ENCODE measurements around the gene AJM1.
"Not testable (repeated sequence)": the region's sequence is repeated elsewhere in the genome, so short reads cannot be mapped to it uniquely, and the experiment has no call there.

Gene AJM1

GRCh38 chr9:136831720-136832104 is 10.6 kb upstream of the AJM1 start:
- DNase-seq, result no peak

- DNase-seq, result no peak
Observed at GRCh38 chr9:136832581-136832980, 9.7 kb upstream of the AJM1 start.

GRCh38 chr9:136833381-136834048 is 8.8 kb upstream of the AJM1 start:
- not testable (repeated sequence) for DNase-seq

DNA sequence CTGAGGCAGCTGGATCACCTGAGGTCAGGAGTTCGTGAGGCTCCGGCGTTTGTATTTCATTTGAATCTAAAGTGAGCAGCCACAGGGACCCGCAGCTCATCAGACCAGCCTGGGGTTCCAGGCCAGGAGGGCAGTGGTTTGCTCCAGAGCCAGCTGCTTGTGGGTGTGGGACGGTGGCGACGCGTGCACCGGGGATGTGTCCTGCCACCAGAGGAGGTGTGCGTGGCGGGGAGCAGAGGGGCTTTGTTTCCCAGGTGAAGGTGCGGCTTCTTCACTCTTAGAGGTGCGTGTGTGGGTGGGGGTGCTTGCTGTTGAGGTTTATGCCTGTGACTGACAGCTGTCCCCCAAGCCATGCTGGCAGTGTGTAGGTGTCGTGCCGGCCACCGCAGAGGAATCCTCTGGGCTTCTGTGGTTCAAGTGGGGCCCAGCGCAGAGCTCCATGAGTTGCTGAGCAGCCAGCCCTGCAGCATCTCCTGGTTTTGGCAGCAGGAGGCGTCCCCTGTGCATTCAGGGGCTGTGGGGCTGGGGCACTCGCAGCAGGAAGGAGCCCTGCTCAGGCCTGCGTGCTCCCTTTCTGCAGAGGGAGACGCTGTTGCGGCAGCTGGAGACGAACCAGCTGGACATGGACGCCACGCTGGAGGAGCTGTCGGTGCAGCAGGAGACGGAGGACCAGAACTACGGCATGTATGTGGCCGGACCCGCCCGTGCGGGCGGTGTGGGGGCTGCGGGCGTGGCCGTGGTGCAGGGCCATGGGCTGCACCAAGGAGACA is 6.9 kb upstream of the AJM1 start:
- no peak for DNase-seq

DNA sequence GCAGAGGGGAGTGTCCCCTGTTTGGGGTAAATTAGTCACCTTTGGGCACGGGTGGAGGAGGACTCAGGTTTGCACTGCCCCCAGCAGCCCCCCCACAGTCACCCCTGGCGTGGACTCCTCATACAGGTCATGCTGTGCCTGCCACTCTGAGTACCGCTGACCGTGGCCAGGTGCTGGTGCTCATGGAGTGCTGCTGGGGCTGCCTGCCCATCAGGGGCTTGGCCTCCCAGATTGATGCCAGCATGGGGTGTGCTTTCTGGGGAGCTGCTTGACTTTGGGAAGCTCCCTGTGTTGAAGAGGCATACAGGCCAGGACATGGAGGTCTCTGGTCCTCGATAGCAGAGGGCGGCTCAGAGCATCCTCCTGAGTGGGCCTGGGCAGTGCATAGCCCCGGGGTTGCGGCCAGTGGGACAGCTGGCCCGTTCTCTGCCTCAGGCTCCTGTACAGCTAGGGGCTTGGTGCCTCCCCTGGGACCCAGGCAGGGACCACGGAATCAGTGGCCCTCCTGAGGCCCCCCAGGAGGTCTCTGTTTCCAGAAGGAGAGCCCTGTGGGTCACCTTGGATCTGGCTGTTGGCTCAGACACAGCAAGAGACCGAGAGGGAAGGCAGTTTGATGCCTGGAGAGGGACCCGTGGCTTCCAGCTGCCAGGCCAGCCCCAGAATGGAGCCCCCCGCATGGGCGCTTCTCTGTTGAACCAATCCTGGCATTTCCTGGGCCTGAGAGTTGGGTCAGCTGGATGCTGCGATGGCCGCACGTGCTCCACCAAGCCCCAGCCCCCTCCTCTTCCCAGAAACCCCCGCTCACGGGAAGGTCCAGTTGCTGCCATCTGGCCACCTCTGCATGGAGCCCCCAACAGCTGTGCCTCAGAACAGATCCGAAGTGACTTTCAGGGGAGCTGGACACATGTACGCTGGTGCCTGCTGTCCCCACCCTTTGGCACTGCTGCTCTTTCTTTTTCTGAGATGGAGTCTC is 6.1 kb upstream of the AJM1 start:
- no peak for DNase-seq

GRCh38 chr9:136837146-136837855 is 5.0 kb upstream of the AJM1 start:
- no peak for DNase-seq

- not testable (repeated sequence) for DNase-seq
Observed at GRCh38 chr9:136837856-136838277, 4.4 kb upstream of the AJM1 start.

GRCh38 chr9:136838314-136839228 is 3.7 kb upstream of the AJM1 start:
- DNase-seq, result no peak

- no peak for DNase-seq
Observed at GRCh38 chr9:136839229-136840139, 2.8 kb upstream of the AJM1 start.

- no peak for DNase-seq
Observed at GRCh38 chr9:136840140-136840876, 2.0 kb upstream of the AJM1 start.

GRCh38 chr9:136840877-136841645 is 1.2 kb upstream of the AJM1 start:
- DNase-seq, result no peak

GRCh38 chr9:136841646-136842379 is 465 bp upstream of the AJM1 start:
- not testable (repeated sequence) for DNase-seq

GRCh38 chr9:136843159-136843800 is 1.0 kb downstream of the AJM1 start:
- DNase-seq, result peak in 1 of 6 experiments; percentile 15

DNA sequence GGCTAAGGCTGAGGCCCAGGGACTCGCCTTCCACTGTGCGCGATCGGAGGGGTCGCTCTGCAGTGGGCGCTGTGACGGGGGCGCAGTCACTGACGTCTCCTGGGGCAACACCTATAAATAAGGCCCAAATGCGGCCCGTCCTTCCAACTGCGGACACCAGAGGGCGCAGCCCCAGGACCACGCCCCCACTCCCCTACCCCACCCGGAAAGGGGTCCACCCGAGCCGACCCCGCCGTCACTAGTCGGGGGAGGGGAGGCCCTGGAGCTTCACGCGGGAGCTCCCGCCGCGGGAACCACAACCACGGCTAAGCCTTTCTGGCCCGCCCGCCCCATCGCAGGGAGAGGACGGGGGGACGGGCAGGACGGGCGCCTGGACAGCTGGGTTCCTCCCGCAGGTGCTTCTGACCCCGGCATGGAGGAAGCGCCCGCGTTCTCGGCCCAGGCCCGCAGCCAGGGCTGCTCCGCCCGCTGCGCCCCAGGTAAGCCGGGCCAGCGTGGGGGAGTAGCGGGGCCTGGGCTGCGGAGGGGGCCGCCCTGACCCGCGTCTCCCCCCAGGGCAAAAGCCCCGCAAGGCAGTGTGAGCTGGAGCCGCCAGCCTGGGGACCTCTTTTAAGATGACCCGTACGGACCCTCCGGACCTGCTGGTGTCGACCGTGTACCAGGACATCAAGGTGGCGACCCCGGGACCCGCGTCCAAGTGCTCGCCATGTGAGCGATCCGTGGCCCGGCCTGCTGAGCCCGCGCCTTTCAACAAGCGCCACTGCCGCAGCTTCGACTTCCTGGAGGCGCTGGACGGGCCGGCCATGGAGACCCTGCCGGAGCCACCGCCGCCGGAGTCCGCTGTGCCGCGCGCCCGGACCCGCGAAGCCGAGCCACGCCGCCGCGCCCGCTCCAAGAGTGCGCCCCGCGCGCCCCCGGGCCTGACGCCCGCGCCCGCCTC is 1.8 kb downstream of the AJM1 start:
- DNase-seq, result peak; percentile 20 to 62 (median 46)

DNA sequence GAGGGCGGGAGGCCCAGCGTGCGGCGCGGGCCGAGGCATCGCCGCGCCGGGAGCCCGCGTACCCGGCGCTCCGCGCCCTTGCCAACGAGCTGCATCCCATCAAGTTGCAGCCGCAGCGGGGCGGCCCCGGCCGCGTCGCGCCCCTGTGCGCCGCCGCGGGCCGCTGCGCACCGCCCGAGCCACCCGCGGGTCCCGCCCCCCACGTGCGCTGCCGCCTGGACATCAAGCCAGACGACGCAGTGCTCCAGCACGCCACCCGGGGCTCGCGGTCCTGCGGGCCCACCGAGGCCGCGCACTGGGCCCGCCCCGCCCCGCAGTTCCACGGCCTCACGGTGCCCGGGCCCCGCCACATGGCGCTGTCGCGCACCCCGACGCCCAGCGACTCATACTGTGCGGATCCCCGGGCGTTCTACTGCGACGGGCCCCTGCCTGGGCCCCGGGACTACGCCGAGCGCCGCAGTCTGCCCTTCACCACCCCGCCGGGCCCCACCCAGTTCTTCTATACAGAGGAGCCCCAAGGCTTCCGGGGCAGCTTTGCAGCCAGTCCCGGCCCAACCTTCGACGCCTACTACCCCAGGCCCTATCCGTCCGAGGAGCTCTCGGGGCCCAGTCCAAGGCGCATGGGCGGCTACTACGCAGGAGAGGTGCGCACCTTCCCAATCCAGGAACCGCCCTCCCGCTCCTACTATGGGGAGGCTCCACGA is 2.6 kb downstream of the AJM1 start:
- DNase-seq, result peak in 2 of 6 experiments; percentile 16 to 30
